ENCODE data around the gene DERA.
"Not testable (repeated sequence)": the region's sequence is repeated elsewhere in the genome, so short reads cannot be mapped to it uniquely, and the experiment has no call there.

The DERA gene

DNA sequence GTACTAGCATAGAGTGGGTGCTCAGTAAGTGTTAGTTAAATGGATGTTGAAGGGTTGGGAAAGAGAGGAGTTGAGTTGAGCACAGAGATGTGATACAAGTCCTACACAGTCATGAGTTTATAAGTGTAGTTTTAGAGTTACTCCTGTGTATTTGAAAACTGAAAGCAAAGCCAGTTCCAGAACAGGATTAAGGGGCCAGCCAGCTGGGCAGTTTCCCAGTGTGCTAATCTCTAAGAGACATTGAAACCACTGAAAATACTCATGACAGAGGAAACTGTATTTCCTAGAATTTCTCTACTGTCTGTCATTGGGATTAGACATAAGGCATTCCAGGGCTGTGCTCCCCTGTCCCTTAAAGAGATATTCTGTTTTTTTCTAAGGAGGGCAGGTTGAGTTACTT lies 101.0 kb downstream of the DERA start:
- no peaks in the 10 kb centered on the region for H3K79me2 ChIP-seq (ENCODE audit: insufficient read depth, low read depth)
- H2AFZ ChIP-seq (ENCODE audit: low read depth): no peak overlapping the region
- TF ChIP-seq, protein P1, sequence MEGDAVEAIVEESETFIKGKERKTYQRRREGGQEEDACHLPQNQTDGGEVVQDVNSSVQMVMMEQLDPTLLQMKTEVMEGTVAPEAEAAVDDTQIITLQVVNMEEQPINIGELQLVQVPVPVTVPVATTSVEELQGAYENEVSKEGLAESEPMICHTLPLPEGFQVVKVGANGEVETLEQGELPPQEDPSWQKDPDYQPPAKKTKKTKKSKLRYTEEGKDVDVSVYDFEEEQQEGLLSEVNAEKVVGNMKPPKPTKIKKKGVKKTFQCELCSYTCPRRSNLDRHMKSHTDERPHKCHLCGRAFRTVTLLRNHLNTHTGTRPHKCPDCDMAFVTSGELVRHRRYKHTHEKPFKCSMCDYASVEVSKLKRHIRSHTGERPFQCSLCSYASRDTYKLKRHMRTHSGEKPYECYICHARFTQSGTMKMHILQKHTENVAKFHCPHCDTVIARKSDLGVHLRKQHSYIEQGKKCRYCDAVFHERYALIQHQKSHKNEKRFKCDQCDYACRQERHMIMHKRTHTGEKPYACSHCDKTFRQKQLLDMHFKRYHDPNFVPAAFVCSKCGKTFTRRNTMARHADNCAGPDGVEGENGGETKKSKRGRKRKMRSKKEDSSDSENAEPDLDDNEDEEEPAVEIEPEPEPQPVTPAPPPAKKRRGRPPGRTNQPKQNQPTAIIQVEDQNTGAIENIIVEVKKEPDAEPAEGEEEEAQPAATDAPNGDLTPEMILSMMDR (conservative IDR thresholded peaks at IDR 0.05; ENCODE audit: low read depth, low read length): no peak
- peak overlapping the region; percentile 24; the same call in 1 of the 2 replicates for H3K27ac ChIP-seq
- H3K27me3 ChIP-seq (ENCODE audit: insufficient read depth, low read depth): no peaks in the 10 kb centered on the region
- no peaks in the 10 kb centered on the region for H3K4me1 ChIP-seq (ENCODE audit: low read depth, poor library complexity, severe bottlenecking)
- H3K4me2 ChIP-seq: peak overlapping the region; percentile 29; the same call in 1 of the 2 replicates
- H4K20me1 ChIP-seq (ENCODE audit: insufficient read depth): no peaks in the 10 kb centered on the region
- H3K9ac ChIP-seq: no peak overlapping the region
- no peak overlapping the region for H3K4me3 ChIP-seq (IDR thresholded peaks at IDR 0.05; ENCODE audit: insufficient read depth, low read depth, low read length)
- H3K36me3 ChIP-seq (ENCODE audit: insufficient read depth): no peaks in the 10 kb centered on the region

DNA sequence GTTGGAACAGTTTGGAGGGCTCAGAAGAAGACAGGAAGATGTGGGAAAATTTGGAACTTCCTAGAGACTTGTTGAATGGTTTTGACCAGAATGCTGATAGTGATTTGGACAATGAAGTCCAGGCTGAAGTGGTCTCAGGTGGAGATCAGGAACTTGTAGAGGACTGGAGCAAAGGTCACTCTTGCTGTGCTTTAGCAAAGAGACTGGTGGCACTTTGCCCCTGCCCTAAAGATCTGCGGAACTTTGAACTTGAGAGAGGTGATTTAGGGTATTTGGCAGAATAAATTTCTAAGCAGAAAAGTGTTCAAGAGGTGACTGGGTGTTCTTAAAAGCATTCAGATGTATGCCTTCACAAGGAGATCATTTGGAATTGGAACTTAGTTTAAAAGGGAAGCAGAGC lies 102.6 kb downstream of the DERA start:
- not testable (repeated sequence) for H3K27ac ChIP-seq; H3K4me3 ChIP-seq (IDR thresholded peaks at IDR 0.05; ENCODE audit: insufficient read depth, low read depth, low read length); H3K4me1 ChIP-seq (ENCODE audit: low read depth, poor library complexity, severe bottlenecking); H3K9ac ChIP-seq; H3K36me3 ChIP-seq (ENCODE audit: insufficient read depth); H3K27me3 ChIP-seq (ENCODE audit: insufficient read depth, low read depth); H3K4me2 ChIP-seq; H2AFZ ChIP-seq (ENCODE audit: low read depth); H3K79me2 ChIP-seq (ENCODE audit: insufficient read depth, low read depth); H4K20me1 ChIP-seq (ENCODE audit: insufficient read depth)

DNA sequence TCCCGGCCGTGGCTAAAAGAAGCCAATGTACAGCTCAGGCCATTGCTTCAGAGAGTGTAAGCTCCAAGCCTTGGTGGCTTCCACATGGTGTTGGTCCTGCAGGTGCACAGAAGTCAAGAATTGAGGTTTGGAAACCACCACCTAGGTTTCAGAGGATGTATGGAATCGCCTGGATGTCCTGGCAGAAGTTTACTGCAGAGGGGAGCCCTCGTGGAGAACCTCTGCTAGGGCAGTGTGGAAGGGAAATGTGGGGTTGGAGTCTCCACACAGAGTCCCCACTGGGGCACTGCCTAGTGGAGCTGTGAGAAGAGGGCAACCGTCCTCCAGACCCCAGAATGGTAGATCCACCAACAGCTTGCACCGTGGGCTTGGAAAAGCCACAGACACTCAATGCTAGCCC lies 103.3 kb downstream of the DERA start:
- H3K4me3 ChIP-seq (IDR thresholded peaks at IDR 0.05; ENCODE audit: insufficient read depth, low read depth, low read length); H3K4me1 ChIP-seq (ENCODE audit: low read depth, poor library complexity, severe bottlenecking); H3K4me2 ChIP-seq; H4K20me1 ChIP-seq (ENCODE audit: insufficient read depth); H3K27me3 ChIP-seq (ENCODE audit: insufficient read depth, low read depth); H2AFZ ChIP-seq (ENCODE audit: low read depth); H3K36me3 ChIP-seq (ENCODE audit: insufficient read depth); H3K79me2 ChIP-seq (ENCODE audit: insufficient read depth, low read depth); H3K27ac ChIP-seq; H3K9ac ChIP-seq: not testable (repeated sequence)

DNA sequence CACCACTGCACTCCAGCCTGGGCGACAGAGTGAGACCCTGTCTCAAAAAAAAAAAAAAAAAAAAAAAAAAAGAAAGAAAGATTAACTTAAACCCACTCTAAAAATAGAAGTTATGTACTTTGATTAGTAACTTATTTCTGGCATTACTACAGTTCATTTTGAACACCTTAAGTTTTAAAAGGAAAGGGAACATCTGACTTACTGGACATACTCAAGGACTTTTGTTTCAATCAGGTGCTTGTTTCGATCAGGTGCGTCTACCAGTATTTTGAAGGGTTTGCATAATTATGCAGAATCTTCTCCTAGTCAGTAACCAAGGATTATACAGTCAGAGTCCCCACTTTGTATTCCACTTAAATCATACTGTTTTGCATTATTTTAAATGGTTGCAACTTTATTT lies 105.6 kb downstream of the DERA start:
- Histone ChIP-seq H3K4me2 (no peak overlapping the region), H3K36me3 (ENCODE audit: insufficient read depth) (no peaks in the 10 kb centered on the region)
- TF ChIP-seq, protein P1 (conservative IDR thresholded peaks at IDR 0.05; ENCODE audit: low read depth, low read length): no peak

DNA sequence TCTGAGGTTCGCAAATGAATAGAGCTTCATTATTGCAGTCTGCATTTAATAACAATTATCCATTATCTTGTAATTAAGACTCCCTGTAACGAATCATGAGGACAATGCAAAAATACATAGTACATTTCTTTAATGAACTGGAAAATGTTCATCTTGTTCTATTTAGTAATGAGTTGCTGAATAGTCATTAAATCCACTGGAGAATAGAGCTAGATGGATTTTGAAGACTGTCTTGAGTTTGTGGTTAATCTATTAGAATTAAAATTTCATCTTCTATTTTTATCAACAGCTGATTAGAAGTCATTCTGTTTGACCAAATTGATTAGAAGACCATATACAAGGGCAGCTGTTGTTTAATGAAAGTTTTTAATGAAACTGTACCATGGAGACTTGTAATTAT lies 107.2 kb downstream of the DERA start:
- H3K4me1 ChIP-seq (ENCODE audit: low read depth, poor library complexity, severe bottlenecking): no peaks in the 10 kb centered on the region
- no peaks in the 10 kb centered on the region for H3K79me2 ChIP-seq (ENCODE audit: insufficient read depth, low read depth)
- H3K36me3 ChIP-seq (ENCODE audit: insufficient read depth): no peaks in the 10 kb centered on the region
- no peak overlapping the region for H2AFZ ChIP-seq (ENCODE audit: low read depth)
- no peaks in the 10 kb centered on the region for H3K27me3 ChIP-seq (ENCODE audit: insufficient read depth, low read depth)
- no peaks in the 10 kb centered on the region for H4K20me1 ChIP-seq (ENCODE audit: insufficient read depth)
- no peak overlapping the region for H3K27ac ChIP-seq
- no peak overlapping the region for H3K4me3 ChIP-seq (IDR thresholded peaks at IDR 0.05; ENCODE audit: insufficient read depth, low read depth, low read length)
- no peak overlapping the region for H3K9ac ChIP-seq
- H3K4me2 ChIP-seq: no peak overlapping the region
- TF ChIP-seq, protein P1 (conservative IDR thresholded peaks at IDR 0.05; ENCODE audit: low read depth, low read length): no peak

More for the DNA sequence above, 105.6 kb downstream of the DERA start:
- no peak overlapping the region for H2AFZ ChIP-seq (ENCODE audit: low read depth)
- no peaks in the 10 kb centered on the region for H3K4me1 ChIP-seq (ENCODE audit: low read depth, poor library complexity, severe bottlenecking)
- H3K4me3 ChIP-seq (IDR thresholded peaks at IDR 0.05; ENCODE audit: insufficient read depth, low read depth, low read length): no peak overlapping the region
- H3K79me2 ChIP-seq (ENCODE audit: insufficient read depth, low read depth): no peaks in the 10 kb centered on the region
- no peak overlapping the region for H3K27ac ChIP-seq
- no peak overlapping the region for H3K9ac ChIP-seq
- H3K27me3 ChIP-seq (ENCODE audit: insufficient read depth, low read depth): no peaks in the 10 kb centered on the region
- H4K20me1 ChIP-seq (ENCODE audit: insufficient read depth): no peaks in the 10 kb centered on the region

Data from KMS-11 (cell line).